GM12878 (cell line): ENCODE measurements around the gene CASS4. TPM values are rescaled to one million over a fixed set of nuclear protein-coding genes. Genes with fewer than 3 reads are reported as not detected.

Source experiments
- ATF7 ChIP-seq: fragments of 450-650 bp; IDR thresholded peaks from 2 replicates; pipeline ENCODE4 v1.6.1; 2016; ENCODE audit warnings: low read depth, mild to moderate bottlenecking
- CTCF ChIP-seq, 3 experiments: IDR thresholded peaks in 2 of 3; conservative IDR thresholded peaks in 1 of 3; 2 replicates each; pipeline ENCODE4 v1.5.1; 2011; ENCODE audit warnings: low read depth in 3 of 3, low read length in 3 of 3, mild to moderate bottlenecking in 3 of 3, control low read depth in 2 of 3, moderate library complexity in 2 of 3, inconsistent platforms in 1 of 3, mixed read lengths in 1 of 3; ENCODE audit not compliant: control insufficient read depth in 2 of 3, insufficient read depth in 1 of 3; ENCODE audit errors: extremely low read depth in 1 of 3
- EZH2 ChIP-seq: IDR thresholded peaks from 2 replicates; pipeline ENCODE4 v1.6.1; 2012; ENCODE audit warnings: low read depth, mild to moderate bottlenecking, control low read depth, inconsistent platforms, low read length, borderline replicate concordance; ENCODE audit not compliant: control insufficient read depth
- FOS ChIP-seq: IDR thresholded peaks from 3 replicates; pipeline ENCODE4 v1.6.1; 2011; ENCODE audit warnings: borderline replicate concordance; ENCODE audit not compliant: insufficient read length; ENCODE audit errors: extremely low read depth
- HDAC6 ChIP-seq: fragments of 200-600 bp; sonication (generic); IDR thresholded peaks from one replicate; pipeline ENCODE4 v1.8.0; 2017; ENCODE audit warnings: antibody characterized with exemption; ENCODE audit not compliant: unreplicated experiment
- IKZF1 ChIP-seq: fragments of 450-650 bp; conservative IDR thresholded peaks from 2 replicates; pipeline ENCODE4 v1.6.1; 2017; ENCODE audit warnings: antibody characterized with exemption, mild to moderate bottlenecking
- IKZF2 ChIP-seq, 2 experiments: fragments of 450-650 bp; IDR thresholded peaks; 2 replicates each; pipeline ENCODE4 v1.6.1; 2017; ENCODE audit warnings: mild to moderate bottlenecking in 2 of 2, moderate library complexity in 2 of 2
- JUND ChIP-seq: IDR thresholded peaks from 2 replicates; pipeline ENCODE4 v1.6.1; 2012; ENCODE audit warnings: low read depth, mild to moderate bottlenecking, low read length, improper control_type of control experiment, moderate library complexity
- MAX ChIP-seq: IDR thresholded peaks from 2 replicates; pipeline ENCODE4 v1.6.1; 2012; ENCODE audit warnings: low read depth, low read length, improper control_type of control experiment
- MEF2A ChIP-seq: IDR thresholded peaks from 2 replicates; pipeline ENCODE4 v1.6.1; 2011; ENCODE audit warnings: low read depth, mild to moderate bottlenecking, low read length, moderate library complexity; ENCODE audit not compliant: insufficient read depth
- MTA3 ChIP-seq: IDR thresholded peaks from 2 replicates; pipeline ENCODE4 v1.6.1; 2012; ENCODE audit warnings: low read length, inconsistent platforms, borderline replicate concordance
- NFYB ChIP-seq: IDR thresholded peaks from 2 replicates; pipeline ENCODE4 v1.6.1; 2011; ENCODE audit warnings: low read depth, mild to moderate bottlenecking, low read length, improper control_type of control experiment, moderate library complexity; ENCODE audit not compliant: insufficient read depth
- NRF1 ChIP-seq: conservative IDR thresholded peaks from 2 replicates; pipeline ENCODE4 v1.6.1; 2011; ENCODE audit warnings: mild to moderate bottlenecking, low read depth, low read length, improper control_type of control experiment
- POLR2A ChIP-seq: IDR thresholded peaks from 2 replicates; pipeline ENCODE4 v1.6.1; 2011; ENCODE audit warnings: low read depth, mild to moderate bottlenecking, low read length
- POLR2AphosphoS2 ChIP-seq: IDR thresholded peaks from 2 replicates; pipeline ENCODE4 v1.6.1; 2011; ENCODE audit warnings: low read depth, mild to moderate bottlenecking, low read length, improper control_type of control experiment, moderate library complexity
- RAD51 ChIP-seq: fragments of 450-650 bp; IDR thresholded peaks from 2 replicates; pipeline ENCODE4 v1.6.1; 2016; ENCODE audit warnings: moderate library complexity, mild to moderate bottlenecking, inconsistent platforms
- RCOR1 ChIP-seq: conservative IDR thresholded peaks from 2 replicates; pipeline ENCODE4 v1.6.1; 2012; ENCODE audit warnings: low read depth, low read length, improper control_type of control experiment
- RUNX3 ChIP-seq: IDR thresholded peaks from 2 replicates; pipeline ENCODE4 v1.6.1; 2012; ENCODE audit warnings: low read length, inconsistent platforms
- SKIL ChIP-seq: fragments of 450-650 bp; IDR thresholded peaks from 2 replicates; pipeline ENCODE4 v1.6.1; 2017; ENCODE audit warnings: mild to moderate bottlenecking, low read depth, inconsistent platforms; ENCODE audit not compliant: poor library complexity, severe bottlenecking
- SMAD1 ChIP-seq: fragments of 450-650 bp; IDR thresholded peaks from 2 replicates; pipeline ENCODE4 v1.6.1; 2018; ENCODE audit warnings: mild to moderate bottlenecking, low read depth; ENCODE audit not compliant: partially characterized antibody
- SMARCA5 ChIP-seq: fragments of 450-650 bp; IDR thresholded peaks from 2 replicates; pipeline ENCODE4 v1.6.1; 2017; ENCODE audit warnings: mild to moderate bottlenecking
- SREBF2 ChIP-seq: IDR thresholded peaks from 2 replicates; pipeline ENCODE4 v1.6.1; 2012; ENCODE audit warnings: mild to moderate bottlenecking, low read length
- TBL1XR1 ChIP-seq: IDR thresholded peaks from 2 replicates; pipeline ENCODE4 v1.6.1; 2012; ENCODE audit warnings: low read depth, low read length, improper control_type of control experiment
- TCF7 ChIP-seq: IDR thresholded peaks from 2 replicates; pipeline ENCODE4 v1.6.1; 2014; ENCODE audit warnings: antibody characterized with exemption, borderline replicate concordance
- ZNF217 ChIP-seq: fragments of 450-650 bp; IDR thresholded peaks from 2 replicates; pipeline ENCODE4 v1.6.1; 2017; ENCODE audit warnings: antibody characterized with exemption, mild to moderate bottlenecking
- ZNF24 ChIP-seq: fragments of 450-650 bp; IDR thresholded peaks from 2 replicates; pipeline ENCODE4 v1.6.1; 2017; ENCODE audit warnings: antibody characterized with exemption, mild to moderate bottlenecking
- polyA plus RNA-seq, 11 experiments: library from polyadenylated mRNA; depleted of rRNA in 4 of 11; unstranded in 6 of 11; stranded (reverse) in 5 of 11; fragments of >200 nt; fragmentation: Nextera tagmentation in 4 of 11; fragmentation: Illumina TruSeq in 1 of 11; extraction: Ambion mirVana in 4 of 11; extraction: Trizol in 1 of 11; gene quantifications; 1 replicate in 1 of 11; 2 replicates in 10 of 11; pipeline versions ENCODE4 v1.2.1 to v1.2.3, GENCODE V29; 2011 to 2016; ENCODE audit warnings: inconsistent platforms in 2 of 11, missing spikeins in 2 of 11, low read depth in 1 of 11
- total RNA-seq, 4 experiments: library from RNA; depleted of rRNA in 3 of 4; stranded (reverse); fragments of >200 nt in 3 of 4; fragmentation: Illumina TruSeq in 1 of 4; extraction: Trizol in 1 of 4; gene quantifications; 2 replicates each; pipeline versions ENCODE4 v1.2.1 to v1.2.3, GENCODE V29; 2013 to 2021
- TF ChIP-seq, protein P1 (sequence below): IDR thresholded peaks from 2 replicates; pipeline ENCODE4 v1.6.1; 2011; ENCODE audit warnings: low read depth, low read length, improper control_type of control experiment, borderline replicate concordance

CASS4 gene
- total and polyA plus RNA-seq, 10 of the 15 experiments (the other 5 are each of a cell fraction or from before 2014, with no cell fraction given), result 0.04 to 0.24 (median 0.11) TPM; not detected in 1

- no peak for TF ChIP-seq RCOR1
- peak; percentile 83 for TF ChIP-seq ATF7
- TF ChIP-seq NFYB, result peak; percentile 95
- TF ChIP-seq TBL1XR1, result 0 out of 2 replicates have a peak, but pooled peaks have one; percentile 23
- TF ChIP-seq IKZF2 (IDR thresholded peaks at IDR 0.05), result peak; percentile 81
- peak; percentile 47 for TF ChIP-seq FOS
- peak; percentile 80 for TF ChIP-seq MAX
- TF ChIP-seq POLR2AphosphoS2, result peak; percentile 94
- TF ChIP-seq CTCF (IDR thresholded peaks at IDR 0.05 in 2 of 3, conservative IDR thresholded peaks at IDR 0.05 in 1 of 3; ENCODE audit: control insufficient read depth in 2 of 3, extremely low read depth in 1 of 3, insufficient read depth in 1 of 3, low read depth in 3 of 3, low read length in 3 of 3), result no peak
- TF ChIP-seq SKIL, result no peak
- no peak for TF ChIP-seq SREBF2
- peak; percentile 67 for TF ChIP-seq NRF1
- no peak for TF ChIP-seq ZNF24
- peak; percentile 72 for TF ChIP-seq HDAC6
- no peak for TF ChIP-seq SMAD1
- TF ChIP-seq ZNF217, result no peak
- peak; percentile 61 for TF ChIP-seq RAD51
- no peak for TF ChIP-seq TCF7
- peak; percentile 98 for TF ChIP-seq IKZF1
- no peak for TF ChIP-seq MEF2A
- no peak for TF ChIP-seq EZH2
- TF ChIP-seq JUND, result no peak
- TF ChIP-seq, protein P1, sequence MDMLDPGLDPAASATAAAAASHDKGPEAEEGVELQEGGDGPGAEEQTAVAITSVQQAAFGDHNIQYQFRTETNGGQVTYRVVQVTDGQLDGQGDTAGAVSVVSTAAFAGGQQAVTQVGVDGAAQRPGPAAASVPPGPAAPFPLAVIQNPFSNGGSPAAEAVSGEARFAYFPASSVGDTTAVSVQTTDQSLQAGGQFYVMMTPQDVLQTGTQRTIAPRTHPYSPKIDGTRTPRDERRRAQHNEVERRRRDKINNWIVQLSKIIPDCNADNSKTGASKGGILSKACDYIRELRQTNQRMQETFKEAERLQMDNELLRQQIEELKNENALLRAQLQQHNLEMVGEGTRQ, result no peak
- peak; percentile 82 for TF ChIP-seq POLR2A
- TF ChIP-seq MTA3, result no peak
- TF ChIP-seq SMARCA5, result 0 out of 2 replicates have a peak, but pooled peaks have one; percentile 89
- peak; percentile 67 for TF ChIP-seq RUNX3
These were observed 19.8 kb upstream of the CASS4 start, which contains the start of the genes AURKA and CSTF1 (continued) for GRCh38 chr20:56392132-56392880.
